MCF 10A (cell line): ENCODE data around the gene STRIT1. TPM values are rescaled to one million over a fixed set of nuclear protein-coding genes. Genes with fewer than 3 reads are reported as not detected.

Experiments
- BruUV-seq: library from RNA; stranded (reverse); fragments of 400-500 nt; replicated peaks from 2 replicates; lab custom pipeline; 2021; lab: Mats Ljungman, UMichigan
- CTCF ChIA-PET: fragments of 300-600 bp; sonication (Branson Sonifier 250); formaldehyde crosslinking; extraction: SDS; loops from one replicate; lab custom pipeline; 2021; ENCODE audit warnings: antibody characterized with exemption, inconsistent platforms; lab: Yijun Ruan, JAX
- POLR2A ChIA-PET: fragments of 300-600, 350-650 bp; sonication (Branson Sonifier 250); formaldehyde crosslinking; extraction: SDS; loops from one replicate; lab custom pipeline; 2020; ENCODE audit warnings: antibody characterized with exemption, inconsistent platforms; lab: Yijun Ruan, JAX
- DNase-seq: peaks from one replicate; pipeline ENCODE4 v3.0.0-alpha.2; 2018; ENCODE audit not compliant: unreplicated experiment
- H3K27ac Mint-ChIP-seq: one replicate; pipeline ENCODE4 v1.8.0; 2022; ENCODE audit warnings: mild to moderate bottlenecking, low read depth, mixed read lengths; ENCODE audit not compliant: unreplicated experiment
- H3K27me3 Mint-ChIP-seq: one replicate; pipeline ENCODE4 v1.8.0; 2022; ENCODE audit warnings: mixed read lengths; ENCODE audit not compliant: insufficient read depth, unreplicated experiment
- H3K36me3 Mint-ChIP-seq: one replicate; pipeline ENCODE4 v1.8.0; 2022; ENCODE audit warnings: mild to moderate bottlenecking, moderate library complexity, mixed read lengths; ENCODE audit not compliant: insufficient read depth, unreplicated experiment
- H3K4me1 Mint-ChIP-seq: one replicate; pipeline ENCODE4 v1.8.0; 2022; ENCODE audit warnings: mixed read lengths; ENCODE audit not compliant: insufficient read depth, unreplicated experiment
- H3K4me3 Mint-ChIP-seq: one replicate; pipeline ENCODE4 v1.8.0; 2022; ENCODE audit warnings: mild to moderate bottlenecking, moderate library complexity, mixed read lengths; ENCODE audit not compliant: unreplicated experiment
- H3K9me3 Mint-ChIP-seq: one replicate; pipeline ENCODE4 v1.8.0; 2022; ENCODE audit warnings: mixed read lengths; ENCODE audit not compliant: unreplicated experiment
- intact Hi-C: fragments of 100-400 bp; cut with micrococcal nuclease; formaldehyde crosslinking; loops from 2 replicates; pipeline ENCODE4 v1.14.1; 2022
- total RNA-seq: library from RNA; stranded (reverse); gene quantifications from 2 replicates; pipeline ENCODE4 v1.2.3, GENCODE V29; 2022
- TF ChIP-seq, protein P1 (sequence below): fragments of 200-600 bp; IDR thresholded peaks from one replicate; pipeline ENCODE4 v1.8.0; 2022; ENCODE audit warnings: antibody characterized with exemption, mild to moderate bottlenecking; ENCODE audit not compliant: unreplicated experiment

The STRIT1 gene
- total RNA-seq, 1 experiment from 2014 or later, result not detected

- Mint-ChIP-seq H3K27me3 (no peaks in the 10 kb centered on the region), H3K4me3 (no peak overlapping the region), H3K4me1 (no peaks in the 10 kb centered on the region), H3K9me3 (peaks cover 7% of the 10 kb centered on the region), H3K36me3 (no peaks in the 10 kb centered on the region), H3K27ac (no peak overlapping the region)
- ChIA-PET POLR2A (interaction anchor here (0.7 to 1.4 kb wide), 2 partner anchors 9 to 13 kb away, joined by 3 to 4 read pairs; no protein-coding TSS in a partner anchor), CTCF (interaction anchor here (1.0 kb wide), 2 partner anchors 60 to 78 kb away, joined by 3 read pairs; no protein-coding TSS in a partner anchor)
- BruUV-seq, result no TSS peak
- TF ChIP-seq, protein P1, sequence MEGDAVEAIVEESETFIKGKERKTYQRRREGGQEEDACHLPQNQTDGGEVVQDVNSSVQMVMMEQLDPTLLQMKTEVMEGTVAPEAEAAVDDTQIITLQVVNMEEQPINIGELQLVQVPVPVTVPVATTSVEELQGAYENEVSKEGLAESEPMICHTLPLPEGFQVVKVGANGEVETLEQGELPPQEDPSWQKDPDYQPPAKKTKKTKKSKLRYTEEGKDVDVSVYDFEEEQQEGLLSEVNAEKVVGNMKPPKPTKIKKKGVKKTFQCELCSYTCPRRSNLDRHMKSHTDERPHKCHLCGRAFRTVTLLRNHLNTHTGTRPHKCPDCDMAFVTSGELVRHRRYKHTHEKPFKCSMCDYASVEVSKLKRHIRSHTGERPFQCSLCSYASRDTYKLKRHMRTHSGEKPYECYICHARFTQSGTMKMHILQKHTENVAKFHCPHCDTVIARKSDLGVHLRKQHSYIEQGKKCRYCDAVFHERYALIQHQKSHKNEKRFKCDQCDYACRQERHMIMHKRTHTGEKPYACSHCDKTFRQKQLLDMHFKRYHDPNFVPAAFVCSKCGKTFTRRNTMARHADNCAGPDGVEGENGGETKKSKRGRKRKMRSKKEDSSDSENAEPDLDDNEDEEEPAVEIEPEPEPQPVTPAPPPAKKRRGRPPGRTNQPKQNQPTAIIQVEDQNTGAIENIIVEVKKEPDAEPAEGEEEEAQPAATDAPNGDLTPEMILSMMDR, result no peak
- no peak for DNase-seq
- intact Hi-C loops, result no loop called here
These were observed 48.8 kb downstream of the STRIT1 start for GRCh38 chr3:155244699-155245098.

DNA sequence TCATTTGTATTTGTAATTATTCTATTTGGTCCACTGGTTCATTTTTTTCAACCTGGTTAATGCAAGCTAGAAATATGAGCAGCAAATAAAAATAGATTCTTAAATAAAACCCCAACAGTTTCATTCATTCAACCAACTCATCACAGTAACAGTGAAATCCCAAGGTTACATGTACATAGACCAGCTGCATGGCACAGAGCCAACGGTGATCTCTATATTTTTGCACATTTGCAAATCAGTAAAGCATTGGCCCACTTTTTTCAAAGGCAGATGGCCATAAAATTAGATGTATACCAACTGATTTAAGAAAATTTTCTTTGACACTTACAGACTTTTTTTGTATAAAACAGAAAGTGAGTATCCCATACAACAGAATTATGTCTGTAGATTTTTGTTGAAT, 49.3 kb downstream of the STRIT1 start:
- POLR2A ChIA-PET, result interaction anchor here (0.6 to 1.4 kb wide), 4 partner anchors 10 to 272 kb away, joined by 3 to 4 read pairs (median 4); no protein-coding TSS in a partner anchor
- no TSS peak for BruUV-seq
- intact Hi-C loops, result no loop called here
- no peaks in the 10 kb centered on the region for H3K27me3 Mint-ChIP-seq
- no peaks in the 10 kb centered on the region for H3K36me3 Mint-ChIP-seq
- no peaks in the 10 kb centered on the region for H3K4me1 Mint-ChIP-seq
- no peak overlapping the region for H3K4me3 Mint-ChIP-seq
- H3K9me3 Mint-ChIP-seq, result peaks cover 2% of the 10 kb centered on the region
- no peak for DNase-seq
- CTCF ChIA-PET, result no interaction called here
- no peak overlapping the region for H3K27ac Mint-ChIP-seq
- TF ChIP-seq, protein P1, result no peak

GRCh38 chr3:155243512-155243921, 50.0 kb downstream of the STRIT1 start:
- BruUV-seq, result no TSS peak

GRCh38 chr3:155242342-155242741, 51.1 kb downstream of the STRIT1 start:
- H3K27ac Mint-ChIP-seq, result no peak overlapping the region
- DNase-seq, result no peak
- TF ChIP-seq, protein P1, result no peak
- H3K36me3 Mint-ChIP-seq, result no peaks in the 10 kb centered on the region
- H3K4me1 Mint-ChIP-seq, result no peaks in the 10 kb centered on the region
- H3K9me3 Mint-ChIP-seq, result peaks cover 5% of the 10 kb centered on the region
- H3K4me3 Mint-ChIP-seq, result no peak overlapping the region
- POLR2A ChIA-PET, result no interaction called here
- CTCF ChIA-PET, result no interaction called here
- BruUV-seq, result no TSS peak
- intact Hi-C loops, result no loop called here
- H3K27me3 Mint-ChIP-seq, result no peaks in the 10 kb centered on the region

More at GRCh38 chr3:155243512-155243921, 50.0 kb downstream of the STRIT1 start:
- Mint-ChIP-seq H3K9me3 (no peaks in the 10 kb centered on the region), H3K36me3 (no peaks in the 10 kb centered on the region), H3K4me3 (no peak overlapping the region), H3K4me1 (no peaks in the 10 kb centered on the region), H3K27me3 (no peaks in the 10 kb centered on the region), H3K27ac (no peak overlapping the region)
- no peak for DNase-seq
- CTCF ChIA-PET, result interaction anchor here (0.6 kb wide), 1 partner anchor 709 kb away, joined by 3 read pairs; no protein-coding TSS in a partner anchor
- intact Hi-C loops, result no loop called here
- POLR2A ChIA-PET, result interaction anchor here (0.6 to 1.4 kb wide), 5 partner anchors 10 to 448 kb away, joined by 3 to 4 read pairs (median 3); no protein-coding TSS in a partner anchor
- TF ChIP-seq, protein P1, result no peak
